SK-N-SH (cell line): Measurements from ENCODE around the gene UBTF. TPM values are rescaled to one million over a fixed set of nuclear protein-coding genes. Genes with fewer than 3 reads are reported as not detected.
A peak's percentile ranks its signal among the peaks of the same experiment; 100 is the strongest.

Experiments used
- CTCF ChIA-PET: fragments of 300-600, 350-600 bp; formaldehyde crosslinking; extraction: SDS; loops from one replicate; lab custom pipeline; 2021; lab: Yijun Ruan, JAX
- POLR2A ChIA-PET: fragments of 350-600 bp; sonication (Branson Sonifier 250); formaldehyde crosslinking; extraction: SDS; loops from one replicate; lab custom pipeline; 2020; ENCODE audit warnings: antibody characterized with exemption, inconsistent platforms; lab: Yijun Ruan, JAX
- DNase-seq: peaks from one replicate; pipeline ENCODE4 v3.0.0; 2012
- H2AFZ ChIP-seq: fragments of 200-600 bp; sonication (generic); 2 replicates; pipeline ENCODE4 v1.8.1; 2016; ENCODE audit warnings: antibody characterized with exemption, mild to moderate bottlenecking, low read depth
- H3F3A ChIP-seq: fragments of 200-600 bp; sonication (generic); replicated peaks from 2 replicates; pipeline ENCODE3; 2016; ENCODE audit warnings: antibody characterized with exemption, mild to moderate bottlenecking; ENCODE audit not compliant: insufficient read depth
- H3K27ac ChIP-seq, 2 experiments: fragments of 200-500 bp in 1 of 2; fragments of 200-600 bp in 1 of 2; sonication (Bioruptor generic) in 1 of 2; sonication (generic), shearing (Covaris generic) in 1 of 2; 2 replicates each; pipeline versions ENCODE4 v1.5.1 to v1.6.1; 2014 to 2016; ENCODE audit warnings: low read depth in 2 of 2, inconsistent platforms in 1 of 2, low read length in 1 of 2, mild to moderate bottlenecking in 1 of 2, mixed read lengths in 1 of 2
- H3K27me3 ChIP-seq: fragments of 200-600 bp; sonication (generic), shearing (Covaris generic); 2 replicates; pipeline ENCODE4 v1.6.1; 2016; ENCODE audit warnings: mixed run types; ENCODE audit not compliant: insufficient read depth
- H3K36me3 ChIP-seq, 2 experiments: fragments of 200-500 bp in 1 of 2; fragments of 200-600 bp in 1 of 2; sonication (Bioruptor generic) in 1 of 2; sonication (generic) in 1 of 2; replicated peaks in 1 of 2; 2 replicates each; pipeline versions ENCODE3 to v1.5.1; 2014 to 2016; ENCODE audit warnings: low read length in 1 of 2, mild to moderate bottlenecking in 1 of 2; ENCODE audit not compliant: insufficient read depth in 2 of 2, control insufficient read depth in 1 of 2
- H3K4me1 ChIP-seq, 2 experiments: fragments of 200-500 bp in 1 of 2; fragments of 200-600 bp in 1 of 2; sonication (Bioruptor generic) in 1 of 2; sonication (generic), shearing (Covaris generic) in 1 of 2; 2 replicates each; pipeline versions ENCODE4 v1.5.1 to v1.6.1; 2014 to 2016; ENCODE audit warnings: low read depth in 1 of 2, low read length in 1 of 2, mixed run types in 1 of 2; ENCODE audit not compliant: insufficient read depth in 2 of 2, control insufficient read depth in 1 of 2
- H3K4me2 ChIP-seq: fragments of 200-600 bp; sonication (generic), shearing (Covaris generic); 2 replicates; pipeline ENCODE4 v1.6.1; 2017; ENCODE audit warnings: mixed run types
- H3K4me3 ChIP-seq, 2 experiments: fragments of 200-500 bp in 1 of 2; fragments of 200-600 bp in 1 of 2; sonication (Bioruptor generic) in 1 of 2; sonication (generic), shearing (Covaris generic) in 1 of 2; 2 replicates each; pipeline versions ENCODE4 v1.5.1 to v1.8.1; 2014 to 2016; ENCODE audit warnings: low read depth in 2 of 2, inconsistent platforms in 1 of 2, low read length in 1 of 2, mild to moderate bottlenecking in 1 of 2, mixed read lengths in 1 of 2, moderate library complexity in 1 of 2
- H3K79me2 ChIP-seq: fragments of 200-600 bp; sonication (generic); 2 replicates; pipeline ENCODE4 v1.8.1; 2017; ENCODE audit warnings: mild to moderate bottlenecking; ENCODE audit not compliant: insufficient read depth
- H3K9ac ChIP-seq: fragments of 200-600 bp; sonication (generic); 2 replicates; pipeline ENCODE4 v1.6.1; 2017; ENCODE audit warnings: mixed run types
- H3K9me2 ChIP-seq: fragments of 200-600 bp; sonication (generic); 2 replicates; pipeline ENCODE4 v1.6.1; 2017; ENCODE audit warnings: mixed run types
- H3K9me3 ChIP-seq: fragments of 200-600 bp; sonication (generic); 2 replicates; pipeline ENCODE4 v1.6.1; 2017; ENCODE audit warnings: mixed run types, mild to moderate bottlenecking, moderate library complexity
- H4K20me1 ChIP-seq: fragments of 200-600 bp; sonication (generic); 2 replicates; pipeline ENCODE4 v1.6.1; 2017; ENCODE audit warnings: mild to moderate bottlenecking, mixed run types; ENCODE audit not compliant: insufficient read depth
- GABPA ChIP-seq: IDR thresholded peaks from 2 replicates; pipeline ENCODE4 v1.4.0; 2012; ENCODE audit warnings: low read depth, mild to moderate bottlenecking
- GATA2 ChIP-seq: sonication (generic); formaldehyde crosslinking; IDR thresholded peaks from 2 replicates; pipeline ENCODE4 v1.5.0; 2020; ENCODE audit warnings: mild to moderate bottlenecking, missing genetic modification reagents
- JUND ChIP-seq: IDR thresholded peaks from 2 replicates; pipeline ENCODE4 v1.4.0; 2012
- NFIC ChIP-seq: IDR thresholded peaks from 2 replicates; pipeline ENCODE4 v1.4.0; 2012; ENCODE audit warnings: borderline replicate concordance
- PBX3 ChIP-seq: IDR thresholded peaks from 2 replicates; pipeline ENCODE4; 2012
- POLR2AphosphoS5 ChIP-seq: IDR thresholded peaks from 2 replicates; pipeline ENCODE4 v1.6.1; 2012; ENCODE audit warnings: low read depth, low read length
- RAD21 ChIP-seq: IDR thresholded peaks from 2 replicates; pipeline ENCODE4 v1.6.1; 2012; ENCODE audit warnings: mild to moderate bottlenecking, low read length
- RCOR1 ChIP-seq: fragments of 150-350 bp; IDR thresholded peaks from 2 replicates; pipeline ENCODE4 v1.6.1; 2017; ENCODE audit warnings: antibody characterized with exemption, low read length
- TEAD4 ChIP-seq: IDR thresholded peaks from 2 replicates; pipeline ENCODE4 v1.4.0; 2012; ENCODE audit warnings: mild to moderate bottlenecking, borderline replicate concordance; ENCODE audit not compliant: insufficient read depth
- USF2 ChIP-seq: fragments of 150-350 bp; IDR thresholded peaks from 2 replicates; pipeline ENCODE4 v1.6.1; 2017; ENCODE audit warnings: antibody characterized with exemption, low read length, low read depth, borderline replicate concordance
- YY1 ChIP-seq: IDR thresholded peaks from 2 replicates; pipeline ENCODE4 v1.4.0; 2012; ENCODE audit warnings: low read depth, mild to moderate bottlenecking
- WGBS: methylation state at CpG from one replicate; pipeline ENCODE4 v1.1.6; 2017; ENCODE audit warnings: low lambda C conversion rate; 5-methylcytosine and 5-hydroxymethylcytosine counted together
- polyA plus RNA-seq, 3 experiments: library from polyadenylated mRNA; depleted of rRNA; stranded (reverse); fragments of >200 nt; gene quantifications; 2 replicates each; pipeline ENCODE4 v1.2.3, GENCODE V29; 2012

The UBTF gene
- polyA plus RNA-seq, 1 of the 3 experiments (the other 2 are of a cell fraction) = 37.2 TPM

- TF ChIP-seq PBX3 = no peak
These were observed 28.6 kb upstream of the UBTF start (continued) for GRCh38 chr17:44247876-44248736.

- Histone ChIP-seq H2AFZ (no peak overlapping the region), H3K9me2 (no peaks in the 10 kb centered on the region), H3K4me1 (peaks cover 0 to 15% of the 10 kb centered on the region in 2 experiments; a peak in 1 of 4 replicates), H3K4me3 (no peak overlapping the region), H4K20me1 (no peaks in the 10 kb centered on the region), H3K9me3 (no peaks in the 10 kb centered on the region), H3K36me3 (no peaks in the 10 kb centered on the region), H3F3A (no peaks in the 10 kb centered on the region), H3K9ac (no peak overlapping the region), H3K4me2 (no peak overlapping the region), H3K27me3 (no peaks in the 10 kb centered on the region; the same call in 1 of the 2 replicates), H3K27ac (no peak overlapping the region; a peak in 1 of 4 replicates), H3K79me2 (no peaks in the 10 kb centered on the region)
- WGBS = 85% methylated on average over 2 of the region's 7 CpGs
- POLR2A ChIA-PET = no interaction called here
- CTCF ChIA-PET = interaction anchor here (1.4 to 1.5 kb wide), 2 partner anchors 19 to 73 kb away, joined by 3 read pairs; no protein-coding TSS in a partner anchor
- TF ChIP-seq RCOR1 (no peak), RAD21 (no peak), PBX3 (no peak), GATA2 (CRISPR knock-in tag) (no peak), GABPA (no peak), POLR2AphosphoS5 (no peak), TEAD4 (no peak), USF2 (no peak), YY1 (no peak), JUND (no peak), NFIC (no peak)
- DNase-seq = peak; percentile 63
These were observed 28.0 kb upstream of the UBTF start for GRCh38 chr17:44247440-44247841.
